HG02623 (cell line): ENCODE data around the gene BIN1.

Experiments used
- ATAC-seq: cut with Tn5 transposase; IDR thresholded peaks from one replicate; pipeline ENCODE4 v1.9.1; 2021; ENCODE audit warnings: moderate library complexity; ENCODE audit not compliant: unreplicated experiment

BIN1 gene

DNA sequence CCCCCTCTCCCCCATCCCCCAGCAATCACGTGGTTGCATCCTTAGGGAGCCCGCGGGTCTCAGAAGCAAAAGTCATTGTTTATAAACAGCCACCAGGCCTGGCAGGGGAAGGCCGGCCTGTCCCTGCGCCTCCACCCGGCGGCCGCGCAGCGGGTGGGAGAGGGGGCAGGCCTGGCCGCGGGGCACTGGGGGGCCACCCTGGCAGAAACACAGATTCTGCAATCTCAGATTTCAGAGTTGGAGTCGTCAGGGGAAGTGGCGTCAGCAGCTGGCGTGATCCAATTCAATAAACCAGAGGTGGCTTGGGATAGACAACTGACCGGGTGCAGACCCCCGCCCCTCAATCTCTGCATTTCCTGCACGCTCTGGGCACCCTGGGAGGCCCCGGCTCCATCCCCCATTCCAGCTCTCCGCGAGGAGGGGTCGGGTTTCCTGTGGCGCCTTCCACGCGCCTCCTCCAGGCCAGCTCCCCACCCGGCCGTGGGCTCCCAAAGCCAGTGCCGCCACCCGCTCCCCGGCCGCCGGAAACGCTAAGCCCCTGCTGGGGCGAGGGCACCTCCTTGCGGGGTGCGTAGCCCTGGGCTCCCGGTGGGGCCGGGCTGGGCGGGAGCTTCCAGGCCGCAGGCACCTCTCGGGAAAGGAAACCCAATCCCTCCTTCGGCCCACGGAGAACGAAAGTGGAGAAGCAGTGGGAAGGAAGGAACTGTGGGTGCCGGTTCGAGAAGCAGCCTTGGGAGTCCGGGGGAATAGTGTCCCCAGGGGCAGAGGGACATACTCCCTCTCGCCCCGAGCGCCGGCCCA is 1.1 kb downstream of the BIN1 start:
- no peak for ATAC-seq

DNA sequence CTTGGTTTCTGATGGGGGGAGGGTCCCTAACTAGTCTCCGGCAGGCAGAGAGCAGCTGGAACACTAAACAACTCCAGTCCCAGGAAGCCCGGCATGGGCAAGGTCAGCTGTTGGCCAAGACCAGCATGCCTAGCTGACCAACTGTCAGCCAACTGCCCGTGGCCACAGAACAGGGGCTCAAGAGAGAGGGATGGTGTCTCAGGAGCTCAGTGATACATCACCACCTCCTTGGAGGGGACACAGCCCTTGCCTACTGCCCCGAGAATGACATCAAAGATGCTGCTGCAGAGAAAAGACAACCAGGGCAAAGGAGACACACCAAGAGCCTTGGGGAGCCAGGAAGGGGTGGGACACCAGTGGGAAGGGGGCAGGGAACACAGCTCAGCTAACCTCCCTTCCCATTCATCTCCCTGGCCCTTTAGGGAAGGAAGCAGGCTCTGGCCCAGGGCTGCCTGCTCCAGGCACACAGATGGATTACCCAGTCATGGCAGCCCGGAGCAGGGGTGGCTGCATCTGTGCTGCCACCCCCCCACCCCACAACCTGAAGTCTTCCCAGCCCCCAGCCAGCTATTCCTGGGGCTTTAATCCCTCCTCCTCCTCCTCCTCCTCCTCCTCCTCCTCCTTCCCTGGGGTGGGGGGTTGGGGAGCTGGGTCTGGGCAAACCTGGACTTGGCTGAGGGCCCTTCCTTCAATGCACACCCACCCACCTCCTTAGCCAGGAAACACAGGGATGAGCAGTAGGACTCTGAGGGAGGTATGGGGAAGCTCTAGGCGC is 1.9 kb downstream of the BIN1 start:
- ATAC-seq, result no peak

DNA sequence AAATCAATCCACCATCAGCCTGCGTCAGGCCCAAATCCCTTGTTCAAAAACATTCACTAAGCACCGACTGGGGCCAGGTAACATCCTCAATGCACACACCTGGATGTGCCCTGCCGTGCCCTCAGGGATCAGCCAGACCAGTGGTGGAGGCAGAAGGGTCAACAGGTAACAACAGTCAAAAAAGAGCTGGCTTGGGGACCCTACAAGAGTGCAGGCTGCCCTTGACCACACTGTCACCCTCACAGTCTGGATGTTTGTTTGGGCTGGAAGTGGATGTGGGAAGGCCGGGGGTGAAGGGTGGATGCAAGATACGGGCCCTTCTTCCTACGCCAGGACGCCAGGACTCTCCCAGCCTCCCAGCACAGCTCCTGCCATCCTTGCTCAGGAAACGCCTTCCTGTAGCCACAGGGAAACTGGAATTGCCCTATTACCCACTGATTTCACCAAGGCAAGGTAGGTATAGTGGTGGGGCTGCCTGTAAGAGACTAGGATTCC is 2.7 kb downstream of the BIN1 start:
- ATAC-seq, result no peak

DNA sequence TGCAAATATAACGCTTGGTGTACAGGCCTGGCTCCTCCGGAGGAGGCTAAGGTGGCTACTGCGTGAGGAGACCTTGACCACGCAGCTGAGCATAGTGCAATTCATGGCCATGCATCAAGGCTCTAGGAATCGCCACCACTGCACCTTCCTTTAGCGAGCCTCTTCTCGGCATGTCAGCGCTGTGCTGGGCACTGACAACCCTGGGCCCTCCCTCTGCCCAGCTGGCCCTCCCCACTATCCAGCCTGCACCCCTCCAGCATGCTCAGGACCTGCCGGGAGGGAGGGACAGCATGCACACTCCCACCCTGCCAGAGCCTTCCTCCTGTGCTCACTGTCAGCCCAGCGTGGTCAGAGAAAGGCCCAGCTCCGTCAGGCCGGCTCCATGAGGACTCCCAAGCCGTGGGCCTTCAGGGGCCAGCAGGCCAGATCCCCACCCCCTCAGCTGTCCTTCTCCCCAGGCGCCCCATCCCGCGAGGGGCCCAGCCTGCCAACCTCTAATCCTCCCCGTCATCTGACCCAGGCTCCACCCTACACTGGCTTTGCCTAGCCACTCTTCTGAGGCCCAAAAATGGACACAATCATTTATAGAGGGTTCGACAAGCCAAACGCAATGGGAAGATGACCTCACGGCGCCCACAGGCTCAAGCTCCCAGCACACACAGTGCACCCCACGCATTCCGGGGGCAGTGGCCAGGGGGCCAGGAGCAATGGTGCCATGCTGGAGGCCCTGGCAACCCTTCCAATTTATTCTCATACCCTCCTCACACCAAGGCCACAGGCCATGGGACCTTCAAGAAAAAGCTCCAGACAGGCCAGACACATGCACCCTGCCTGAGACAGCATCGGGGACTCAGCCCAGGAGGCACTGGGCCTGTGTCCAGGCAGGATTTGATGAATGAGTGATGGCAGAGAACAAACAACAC is 3.5 kb downstream of the BIN1 start:
- no peak for ATAC-seq

DNA sequence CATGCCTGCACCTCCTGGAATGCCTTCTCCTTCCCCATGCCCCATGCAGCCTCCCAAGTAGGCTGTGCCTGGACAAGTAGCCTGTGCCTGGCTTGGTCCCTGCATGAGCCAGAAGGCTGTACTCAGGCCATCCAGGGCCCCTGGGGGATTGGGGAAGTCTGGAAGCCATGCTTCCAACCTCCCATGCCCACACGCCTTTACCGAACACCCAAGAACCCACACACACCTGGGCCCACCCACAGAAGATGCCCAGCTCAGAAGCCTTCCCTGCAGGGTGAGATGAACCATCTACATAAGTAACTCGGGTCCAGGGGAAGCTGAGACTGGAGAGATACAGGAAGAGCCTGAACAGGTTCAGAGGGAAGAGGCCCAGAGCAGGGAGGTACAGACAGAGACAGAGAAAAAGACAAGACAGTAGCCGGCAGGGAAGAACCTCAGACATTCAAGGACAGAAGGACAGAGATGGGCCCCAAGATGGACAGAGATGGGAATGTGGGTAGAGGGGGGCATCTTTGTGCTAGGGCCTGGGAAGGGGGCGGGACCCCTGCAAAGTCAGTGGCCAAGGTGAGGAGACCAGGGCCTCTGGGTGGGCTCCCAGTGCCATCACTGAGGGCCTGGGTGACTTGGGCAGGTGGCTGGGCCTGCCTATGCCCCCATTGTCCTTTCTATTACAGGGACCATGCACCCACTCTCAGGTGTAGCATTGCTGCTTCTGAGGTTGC is 4.3 kb downstream of the BIN1 start:
- no peak for ATAC-seq

DNA sequence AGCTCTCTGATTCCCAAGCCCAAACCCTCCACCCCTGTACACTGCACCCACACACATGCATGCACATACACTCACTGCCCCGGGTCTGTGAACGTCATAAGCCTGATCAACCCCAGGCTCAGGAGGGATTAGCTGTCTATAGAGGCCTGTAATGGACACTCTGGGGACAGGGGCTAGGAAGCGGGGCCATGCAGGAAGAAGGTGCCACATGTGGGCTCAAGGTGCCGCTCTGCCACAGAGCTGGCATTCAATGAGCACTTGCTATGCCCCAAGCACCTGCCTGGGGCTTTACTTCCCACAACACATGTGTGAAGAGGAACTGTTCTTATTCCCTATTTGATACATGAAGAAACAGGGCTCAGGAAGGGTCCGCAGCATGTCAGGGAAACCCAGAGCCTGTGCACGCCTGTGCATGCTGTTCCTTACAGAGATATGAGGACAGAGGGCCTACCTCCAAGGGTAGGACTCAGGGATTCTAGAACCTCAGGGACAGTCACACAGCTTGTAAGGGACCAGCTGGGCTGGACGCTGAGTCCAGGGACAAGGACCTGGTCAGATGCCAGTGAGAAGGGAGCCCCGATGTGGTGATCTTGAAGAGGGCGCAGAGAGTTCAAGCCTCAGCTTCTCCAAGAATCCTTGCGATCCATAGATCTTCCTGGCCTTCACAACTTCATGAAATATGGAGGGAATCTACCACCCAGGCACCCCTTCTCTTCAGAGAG is 5.0 kb downstream of the BIN1 start:
- no peak for ATAC-seq

DNA sequence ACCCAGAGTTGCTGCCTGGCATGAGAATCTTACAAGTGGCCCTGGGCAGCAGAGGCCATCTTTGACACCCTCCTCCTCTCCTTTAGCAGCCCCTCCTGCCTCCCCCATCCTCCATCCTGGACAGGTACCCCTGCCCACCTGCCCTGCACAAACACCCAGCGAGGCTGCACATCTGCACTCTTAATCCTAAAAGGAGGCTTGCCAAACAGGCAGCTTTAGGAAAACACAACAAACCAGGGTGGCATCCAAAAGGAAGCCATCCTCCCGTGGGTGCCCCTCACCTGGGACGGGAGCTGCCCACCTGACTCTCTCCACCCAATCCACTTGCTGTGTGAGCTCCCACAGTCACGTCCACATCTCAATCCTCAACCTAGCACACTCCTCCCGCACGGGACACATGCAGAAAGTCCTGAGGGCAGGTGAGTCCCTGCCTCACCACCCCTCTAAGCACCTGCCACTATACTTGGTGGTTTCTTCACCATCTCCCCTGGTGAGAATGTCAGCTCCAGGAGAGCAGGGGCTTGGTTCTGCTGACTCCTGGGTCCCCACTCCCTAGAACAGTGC is 5.8 kb downstream of the BIN1 start:
- no peak for ATAC-seq

DNA sequence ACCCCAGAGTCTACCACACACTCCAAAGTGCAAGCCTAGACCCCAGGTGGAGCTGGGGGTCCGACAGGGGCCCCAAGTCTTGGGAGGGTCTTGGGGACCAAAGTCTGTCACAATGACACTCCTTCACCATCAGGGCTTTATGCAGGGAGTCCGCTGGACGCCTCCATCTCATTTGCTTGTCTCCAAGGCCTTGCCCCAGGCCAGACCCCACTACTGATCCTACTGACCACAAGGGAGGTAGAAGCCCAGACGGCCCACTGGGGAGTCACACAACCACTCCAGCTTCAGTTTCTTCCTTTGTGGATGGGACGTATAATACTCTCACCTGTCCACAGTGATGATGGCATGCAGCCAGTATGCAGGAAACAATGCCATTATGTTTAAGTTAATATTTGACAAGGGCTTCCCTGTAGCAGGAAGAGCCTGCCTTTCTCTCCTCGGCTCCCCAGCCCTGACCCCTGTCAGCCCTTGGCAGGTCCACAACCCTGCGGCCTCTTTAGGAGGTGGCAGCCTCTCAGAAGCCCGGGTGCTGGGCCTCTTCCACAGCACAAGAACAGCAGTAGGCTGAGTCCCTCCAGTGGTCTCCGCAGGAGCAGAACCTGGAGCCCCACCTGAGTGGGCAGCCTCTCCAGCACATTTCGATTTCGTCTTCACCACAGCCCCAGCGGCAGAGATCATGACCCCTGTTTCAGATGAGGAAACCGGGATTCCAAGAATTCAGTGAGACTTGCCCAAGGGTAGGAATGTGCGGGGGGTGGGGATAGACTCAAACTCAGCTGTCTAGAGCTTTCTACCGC is 6.5 kb downstream of the BIN1 start:
- no peak for ATAC-seq

DNA sequence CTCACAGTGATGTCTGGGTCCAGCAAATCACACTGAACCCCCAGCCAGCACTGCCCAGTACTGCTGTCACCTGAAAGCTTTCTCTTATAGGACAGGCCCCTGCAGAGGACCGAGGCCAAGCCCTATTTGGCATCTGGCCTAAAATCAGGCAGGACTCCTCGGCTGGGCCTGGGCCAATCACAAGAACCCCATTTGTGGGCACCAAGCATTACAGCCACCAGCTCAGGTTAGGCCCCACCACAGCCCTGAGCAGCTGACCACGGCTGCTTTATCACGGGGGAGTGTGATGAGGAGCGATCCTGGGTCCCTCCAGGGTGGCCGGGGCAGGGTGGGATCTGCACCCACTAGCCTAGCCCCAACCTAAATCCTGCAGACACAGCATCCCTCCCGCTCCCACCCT is 8.2 kb downstream of the BIN1 start:
- no peak for ATAC-seq

DNA sequence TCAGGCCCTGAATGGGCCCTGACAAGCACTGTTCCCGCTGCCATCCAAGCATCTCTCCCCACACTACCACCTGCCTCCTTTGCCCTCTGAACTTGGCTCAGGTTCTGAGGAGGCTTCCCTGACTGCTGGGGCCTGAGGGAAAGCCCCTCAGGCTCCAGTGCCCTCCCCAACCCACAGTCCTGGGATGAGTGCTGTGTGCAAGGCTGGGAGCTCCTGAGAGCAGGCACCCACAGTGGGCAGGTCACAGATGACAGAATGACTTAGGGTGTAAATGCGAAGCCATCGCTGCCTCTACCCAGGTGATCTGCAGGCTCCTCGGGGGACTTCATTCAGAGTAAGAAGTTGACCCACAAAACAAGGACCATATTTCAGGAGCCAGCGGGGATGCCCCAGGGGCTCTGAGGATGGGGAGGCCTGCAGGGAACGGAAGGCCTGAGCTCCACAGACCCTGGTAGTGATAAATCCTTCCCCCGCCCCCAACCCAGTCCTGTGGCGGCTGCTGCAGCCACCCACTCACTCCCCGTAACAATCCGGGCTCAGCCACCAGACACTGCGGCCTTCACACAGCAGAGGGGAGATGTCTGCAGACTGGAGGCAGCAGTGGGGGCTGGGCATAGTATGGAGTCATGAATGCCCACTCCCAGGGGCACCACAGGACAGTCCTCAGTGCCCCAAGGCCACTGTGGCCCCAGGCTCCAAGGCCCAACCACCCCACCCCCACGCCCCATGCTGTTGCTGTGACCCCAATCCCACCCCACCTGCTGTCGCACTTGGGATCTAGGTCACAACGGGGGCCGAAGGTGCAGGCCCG is 8.9 kb downstream of the BIN1 start:
- ATAC-seq, result no peak

DNA sequence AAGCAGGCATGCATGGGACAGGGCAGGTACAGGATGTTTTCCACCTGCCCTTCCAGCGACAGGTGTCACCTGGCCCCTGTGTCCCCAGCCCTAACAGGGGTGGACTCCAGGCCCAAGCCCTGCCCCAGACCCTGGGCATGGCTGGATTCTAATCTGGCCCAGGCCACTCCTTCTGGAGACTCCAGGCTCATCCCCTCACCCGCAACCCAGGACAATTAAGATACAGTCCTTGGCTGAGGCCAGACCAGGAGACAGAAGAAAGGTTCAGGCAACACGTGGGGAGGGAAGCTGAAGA is 9.5 kb downstream of the BIN1 start:
- ATAC-seq, result no peak

DNA sequence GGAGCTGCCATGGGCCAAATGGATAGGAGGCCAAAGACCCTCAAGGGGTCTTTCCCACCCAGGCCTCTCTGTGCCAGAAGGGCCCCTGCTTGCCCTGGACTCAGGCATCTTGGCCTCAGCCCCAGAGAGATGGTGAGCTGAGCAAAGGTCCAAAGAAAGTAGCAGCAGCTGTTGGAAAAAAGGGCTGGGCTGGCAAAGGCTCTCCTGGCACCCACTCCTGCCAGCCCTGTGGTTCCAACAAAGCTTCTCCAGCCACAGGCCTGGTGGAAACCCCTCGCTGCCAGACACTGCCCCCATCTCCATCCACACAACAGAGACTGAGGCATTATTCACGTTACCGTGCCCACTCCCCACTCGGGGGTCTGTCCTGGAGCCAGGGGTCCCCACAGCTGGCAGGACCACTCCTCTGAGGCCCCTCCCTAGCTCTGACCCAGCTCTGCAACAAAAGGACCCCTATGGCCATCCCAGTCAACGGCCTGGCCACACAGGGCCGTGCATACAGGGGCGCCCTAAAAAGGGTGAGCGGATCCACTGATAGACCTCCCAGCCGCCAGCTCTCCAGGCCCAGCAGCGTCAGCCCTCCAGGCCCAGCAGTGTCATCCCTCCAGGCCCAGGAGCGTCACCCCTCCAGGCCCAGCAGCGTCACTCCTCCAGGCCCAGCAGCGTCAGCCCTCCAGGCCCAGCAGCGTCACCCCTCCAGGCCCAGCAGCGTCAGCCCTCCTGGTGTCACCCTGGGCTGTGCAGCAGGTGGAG is 10.1 kb downstream of the BIN1 start:
- ATAC-seq, result no peak

DNA sequence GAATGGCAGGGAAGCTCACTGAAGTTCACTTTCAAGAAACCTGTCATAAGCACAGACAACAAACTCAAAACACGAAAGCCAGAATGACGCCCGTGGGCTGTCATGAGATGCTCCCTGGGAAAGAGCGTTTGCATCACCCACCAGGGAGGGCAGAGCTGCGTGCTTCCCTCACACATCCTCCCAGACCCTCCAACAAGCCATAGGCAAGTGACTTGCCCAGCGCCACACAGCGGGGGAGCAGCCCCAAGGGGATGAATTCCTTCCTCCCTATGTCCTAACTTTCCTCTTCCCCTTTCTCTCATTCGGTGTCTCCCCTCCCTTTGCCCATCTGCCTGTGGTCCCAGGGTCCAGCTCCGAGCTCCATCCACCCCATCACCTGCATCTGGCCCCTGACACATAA is 10.7 kb downstream of the BIN1 start:
- ATAC-seq, result no peak

DNA sequence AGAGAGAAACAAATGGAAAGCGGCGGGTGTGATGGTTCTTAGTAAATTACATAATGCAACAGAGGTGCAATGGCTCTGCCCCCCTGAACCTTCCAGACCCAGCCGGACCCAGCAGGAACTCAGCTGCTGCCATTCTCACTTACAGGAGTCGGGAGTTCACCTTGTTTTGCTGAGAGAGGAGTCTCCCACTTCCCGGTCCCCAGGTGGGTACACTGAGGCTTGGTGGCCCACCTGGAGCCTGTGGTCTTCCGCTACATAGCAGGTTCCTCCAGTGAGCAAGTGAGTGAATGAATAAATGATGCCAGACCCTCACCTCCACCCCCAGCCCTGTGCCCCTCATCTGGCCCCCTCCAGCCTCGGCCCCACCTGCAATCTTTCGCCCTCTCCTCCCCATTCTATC is 11.2 kb downstream of the BIN1 start:
- no peak for ATAC-seq

DNA sequence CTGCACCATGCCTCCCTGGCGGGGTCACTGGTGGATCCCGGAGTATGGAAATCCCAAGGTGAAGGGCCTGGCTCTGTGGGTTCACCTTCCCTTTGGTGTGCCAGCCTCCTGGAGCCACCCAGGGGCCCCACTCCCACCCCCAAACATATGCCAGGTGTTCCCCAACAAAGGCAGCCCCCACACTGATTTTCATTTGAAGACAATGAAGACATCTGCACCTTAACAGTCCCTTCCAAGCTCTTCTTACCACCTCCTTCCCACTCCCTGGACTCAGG is 11.7 kb downstream of the BIN1 start:
- ATAC-seq, result no peak

DNA sequence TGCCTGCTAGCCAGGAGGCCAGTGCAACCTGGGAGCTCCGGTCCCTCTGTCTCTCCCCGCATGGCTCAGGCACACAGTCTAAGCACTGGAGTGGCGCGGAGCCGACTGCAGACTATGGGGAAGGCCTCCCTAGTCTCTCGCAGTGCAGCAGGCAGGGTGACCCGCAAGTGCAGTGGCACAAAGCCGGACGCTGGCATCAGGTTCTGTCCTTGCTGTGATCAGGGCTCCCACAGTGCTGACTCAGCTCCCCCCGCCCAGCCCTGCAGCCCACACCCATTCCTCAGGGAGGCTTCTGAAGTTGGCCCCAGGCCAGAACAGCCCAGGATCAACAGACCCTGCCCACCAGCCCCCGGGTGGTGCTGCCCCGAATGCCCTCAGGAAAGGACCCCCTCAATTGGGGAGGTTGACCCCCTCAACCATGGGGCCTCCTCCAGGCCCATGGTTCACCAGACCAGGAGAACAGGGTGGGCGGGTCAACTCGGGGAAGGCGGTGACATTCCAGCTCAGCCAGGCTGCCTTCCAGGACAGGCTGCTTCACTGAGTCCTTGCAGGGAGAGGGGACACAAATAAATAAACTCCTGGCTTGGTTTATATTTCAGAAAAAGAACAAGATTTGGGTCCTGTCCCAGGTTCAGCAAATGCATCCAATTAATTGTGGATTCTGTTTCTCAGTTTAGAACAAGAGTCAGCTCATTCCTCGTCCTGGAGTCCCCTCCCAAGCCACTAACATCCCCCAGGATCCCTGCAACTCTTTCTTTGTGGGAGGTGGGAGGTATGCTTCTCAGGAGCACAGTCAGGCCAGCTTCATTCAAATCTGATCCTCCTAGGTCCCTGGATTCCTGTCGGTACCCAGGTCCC is 12.2 kb downstream of the BIN1 start:
- no peak for ATAC-seq
